HepG2 (cell line): Measurements from ENCODE around the gene MLST8. TPM values are rescaled to one million over a fixed set of nuclear protein-coding genes. Genes with fewer than 3 reads are reported as not detected.

ENCODE experiments used
- BHLHE40 ChIP-seq: IDR thresholded peaks from 2 replicates; pipeline ENCODE4 v1.6.1; 2011; ENCODE audit warnings: low read length, improper control_type of control experiment
- CCDC6 ChIP-seq: sonication (generic); formaldehyde crosslinking; IDR thresholded peaks from 2 replicates; pipeline ENCODE4 v1.8.1; 2022; ENCODE audit warnings: mild to moderate bottlenecking, missing genetic modification reagents, moderate library complexity
- DBP ChIP-seq: sonication (generic); formaldehyde crosslinking; IDR thresholded peaks from 2 replicates; pipeline ENCODE4 v1.4.0; 2020; ENCODE audit warnings: missing genetic modification reagents; ENCODE audit errors: not compliant biosample characterization
- ELF1 ChIP-seq: sonication (generic); formaldehyde crosslinking; IDR thresholded peaks from 2 replicates; pipeline ENCODE4 v1.4.0; 2020; ENCODE audit warnings: missing genetic modification reagents
- ETV5 ChIP-seq: IDR thresholded peaks from 2 replicates; pipeline ENCODE4 v1.6.1; 2018; ENCODE audit warnings: missing biosample characterization, missing genetic modification reagents, inconsistent platforms, borderline replicate concordance
- FIP1L1 ChIP-seq: fragments of 200-400 bp; formaldehyde crosslinking; IDR thresholded peaks from 2 replicates; pipeline ENCODE4 v1.6.1; 2018; ENCODE audit warnings: low read depth, mild to moderate bottlenecking, low read length, moderate library complexity, borderline replicate concordance; ENCODE audit not compliant: insufficient read depth
- FOXK1 ChIP-seq: sonication (generic); formaldehyde crosslinking; IDR thresholded peaks from 2 replicates; pipeline ENCODE4 v1.4.0; 2020; ENCODE audit warnings: low read depth, missing genetic modification reagents, borderline replicate concordance
- FOXP1 ChIP-seq, 2 experiments: fragments of 450-650 bp in 1 of 2; IDR thresholded peaks; 2 replicates each; pipeline ENCODE4 v1.6.1; 2017 to 2018; ENCODE audit warnings: antibody characterized with exemption in 1 of 2
- HNRNPL ChIP-seq: fragments of 200-400 bp; formaldehyde crosslinking; IDR thresholded peaks from 2 replicates; pipeline ENCODE4 v1.6.1; 2017; ENCODE audit warnings: mild to moderate bottlenecking, low read depth, low read length
- KLF6 ChIP-seq: IDR thresholded peaks from 2 replicates; pipeline ENCODE4 v1.8.0; 2016; ENCODE audit warnings: missing biosample characterization, missing genetic modification reagents
- NR2F6 ChIP-seq, 2 experiments: IDR thresholded peaks; 2 replicates each; pipeline ENCODE4 v1.6.1; 2016; ENCODE audit warnings: antibody characterized with exemption in 1 of 2, mild to moderate bottlenecking in 1 of 2
- RARA ChIP-seq: IDR thresholded peaks from 2 replicates; pipeline ENCODE4 v1.6.1; 2016; ENCODE audit warnings: missing genetic modification reagents, missing compliant biosample characterization
- STAT6 ChIP-seq: sonication (generic); formaldehyde crosslinking; IDR thresholded peaks from 2 replicates; pipeline ENCODE4 v1.4.0; 2020; ENCODE audit warnings: missing genetic modification reagents, mild to moderate bottlenecking, borderline replicate concordance
- TBX3 ChIP-seq: fragments of 450-650 bp; IDR thresholded peaks from 2 replicates; pipeline ENCODE4 v1.6.1; 2017; ENCODE audit warnings: antibody characterized with exemption, mild to moderate bottlenecking, inconsistent platforms, borderline replicate concordance
- TFDP1 ChIP-seq: IDR thresholded peaks from 2 replicates; pipeline ENCODE4 v1.6.1; 2016; ENCODE audit warnings: missing compliant biosample characterization, missing genetic modification reagents, borderline replicate concordance
- THYN1 ChIP-seq: sonication (generic); formaldehyde crosslinking; IDR thresholded peaks from 2 replicates; pipeline ENCODE4 v1.8.1; 2023; ENCODE audit warnings: low read depth, mild to moderate bottlenecking, moderate library complexity, missing genetic modification reagents, borderline replicate concordance
- U2AF1 ChIP-seq: fragments of 200-400 bp; formaldehyde crosslinking; optimal IDR thresholded peaks from 2 replicates; pipeline ENCODE3; 2017; ENCODE audit warnings: mild to moderate bottlenecking, low read depth, low read length
- ZBTB7B ChIP-seq: sonication (generic); formaldehyde crosslinking; IDR thresholded peaks from 2 replicates; pipeline ENCODE4 v1.4.0; 2020; ENCODE audit warnings: missing genetic modification reagents
- ZBTB8A ChIP-seq: sonication (generic); formaldehyde crosslinking; IDR thresholded peaks from 2 replicates; pipeline ENCODE4 v1.4.0; 2020; ENCODE audit warnings: mild to moderate bottlenecking, low read depth, missing genetic modification reagents, borderline replicate concordance
- ZNF550 ChIP-seq: sonication (generic); formaldehyde crosslinking; IDR thresholded peaks from 2 replicates; pipeline ENCODE4 v1.4.0; 2020; ENCODE audit warnings: mild to moderate bottlenecking, missing genetic modification reagents, borderline replicate concordance
- ZNF644 ChIP-seq: IDR thresholded peaks from 2 replicates; pipeline ENCODE4 v1.6.1; 2016; ENCODE audit warnings: low read depth
- ZNF691 ChIP-seq: sonication (generic); formaldehyde crosslinking; IDR thresholded peaks from 2 replicates; pipeline ENCODE4 v1.4.0; 2020; ENCODE audit warnings: missing genetic modification reagents, low read depth, mild to moderate bottlenecking, borderline replicate concordance
- ZNF740 ChIP-seq: sonication (generic); formaldehyde crosslinking; IDR thresholded peaks from 2 replicates; pipeline ENCODE4 v1.4.0; 2020; ENCODE audit warnings: missing genetic modification reagents
- ZNF780A ChIP-seq: sonication (generic); formaldehyde crosslinking; IDR thresholded peaks from 2 replicates; pipeline ENCODE4 v1.8.0; 2022; ENCODE audit warnings: mild to moderate bottlenecking, missing genetic modification reagents, moderate library complexity
- polyA plus RNA-seq, 8 experiments: library from polyadenylated mRNA; depleted of rRNA in 3 of 8; stranded (reverse) in 7 of 8; unstranded in 1 of 8; fragments of >200 nt; fragmentation: Illumina TruSeq in 4 of 8; extraction: Trizol in 4 of 8; gene quantifications; 2 replicates each; pipeline versions ENCODE4 v1.2.1 to v1.2.3, GENCODE V29; 2011 to 2016; ENCODE audit warnings: low read depth in 4 of 8, missing spikeins in 1 of 8, mixed read lengths in 1 of 8; ENCODE audit not compliant: insufficient read depth in 1 of 8
- total RNA-seq, 5 experiments: library from RNA; depleted of rRNA; stranded (reverse); fragments of >200 nt; fragmentation: Illumina TruSeq; extraction: Trizol; gene quantifications; 2 replicates each; pipeline ENCODE4 v1.2.3, GENCODE V29; 2016; ENCODE audit warnings: low read depth in 1 of 5

The MLST8 gene
- total and polyA plus RNA-seq, 2 of the 13 experiments (the other 11 are each of a cell fraction or from before 2014, with no cell fraction given): 30.8 to 72.7 TPM

GRCh38 chr16:2226245-2226793 lies 21.1 kb downstream of the MLST8 start (continued):
- peak; percentile 33; the same call in 1 of the 2 replicates for TF ChIP-seq ETV5 (CRISPR knock-in tag)
- TF ChIP-seq CCDC6 (CRISPR knock-in tag): peak; percentile 20; the same call in 1 of the 2 replicates
- no peak for TF ChIP-seq ZBTB8A (CRISPR knock-in tag)
- no peak for TF ChIP-seq KLF6 (CRISPR knock-in tag)
- 0 out of 2 replicates have a peak, but pooled peaks have one; percentile 66 for TF ChIP-seq ZNF780A
- no peak for TF ChIP-seq DBP (CRISPR knock-in tag)
- 0 out of 2 replicates have a peak, but pooled peaks have one; percentile 36 for TF ChIP-seq ZNF691
- peak; percentile 71; the same call in 1 of the 2 replicates for TF ChIP-seq TBX3
- no peak for TF ChIP-seq FIP1L1
- peak; percentile 53; the same call in 1 of the 2 replicates for TF ChIP-seq ZBTB7B
- TF ChIP-seq STAT6 (CRISPR knock-in tag): no peak
- TF ChIP-seq U2AF1: peak; percentile 87
- TF ChIP-seq ZNF550 (CRISPR knock-in tag): no peak
- TF ChIP-seq FOXP1 (IDR thresholded peaks at IDR 0.05): peak; percentile 51; the same call in 1 of the 2 replicates
- peak; percentile 87 for TF ChIP-seq FOXP1 (CRISPR knock-in tag; IDR thresholded peaks at IDR 0.05)
- peak; percentile 39; the same call in 1 of the 2 replicates for TF ChIP-seq ELF1 (CRISPR knock-in tag)
- peak; percentile 64; the same call in 1 of the 2 replicates for TF ChIP-seq FOXK1 (CRISPR knock-in tag)
- TF ChIP-seq RARA (CRISPR knock-in tag): peak; percentile 97
- no peak for TF ChIP-seq THYN1 (CRISPR knock-in tag)
- TF ChIP-seq HNRNPL: peak; percentile 44; the same call in 1 of the 2 replicates
- TF ChIP-seq BHLHE40: 0 out of 2 replicates have a peak, but pooled peaks have one; percentile 17
- TF ChIP-seq ZNF740 (CRISPR knock-in tag): no peak
- no peak for TF ChIP-seq TFDP1 (CRISPR knock-in tag)
- no peak for TF ChIP-seq ZNF644 (CRISPR knock-in tag)
- peak; percentile 81 for TF ChIP-seq NR2F6 (IDR thresholded peaks at IDR 0.05)
- TF ChIP-seq NR2F6 (CRISPR knock-in tag; IDR thresholded peaks at IDR 0.05): peak; percentile 83
